Fibroblast of lung (primary cell): ENCODE measurements around the gene COLEC12. TPM values are rescaled to one million over a fixed set of nuclear protein-coding genes. Genes with fewer than 3 reads are reported as not detected.

Experiments used
- DNase-seq, 2 donors: peaks; one replicate each; pipeline versions ENCODE4 v3.0.0 to v3.0.0-alpha.2; 2010; ENCODE audit warnings: low read depth in 2 of 2
- H2AFZ ChIP-seq: 2 replicates; pipeline ENCODE4 v1.5.1; 2012; ENCODE audit warnings: low read length, control low read depth, inconsistent platforms
- H3K27ac ChIP-seq: 2 replicates; pipeline ENCODE4 v1.5.1; 2011; ENCODE audit warnings: low read length, control low read depth; ENCODE audit not compliant: insufficient read depth
- H3K27me3 ChIP-seq: 2 replicates; pipeline ENCODE4 v1.5.1; 2011; ENCODE audit warnings: mild to moderate bottlenecking, low read length; ENCODE audit not compliant: control insufficient read depth, insufficient read depth
- H3K36me3 ChIP-seq: 2 replicates; pipeline ENCODE4 v1.5.1; 2011; ENCODE audit warnings: low read length; ENCODE audit not compliant: control insufficient read depth, insufficient read depth
- H3K4me1 ChIP-seq: 2 replicates; pipeline ENCODE4 v1.5.1; 2011; ENCODE audit warnings: low read length; ENCODE audit not compliant: control insufficient read depth, insufficient read depth; ENCODE audit errors: extremely low read depth
- H3K4me2 ChIP-seq: 2 replicates; pipeline ENCODE4 v1.5.1; 2011; ENCODE audit warnings: low read length, control low read depth; ENCODE audit not compliant: insufficient read depth; ENCODE audit errors: extremely low read depth
- H3K4me3 ChIP-seq, 4 experiments: fragments of 200-600 bp in 1 of 4; sonication (generic) in 1 of 4; replicated peaks in 1 of 4; 2 replicates each; pipeline ENCODE4 v1.5.1; 2011 to 2016; ENCODE audit warnings: low read length in 4 of 4, low read depth in 3 of 4, mild to moderate bottlenecking in 3 of 4, control low read depth in 2 of 4, inconsistent platforms in 1 of 4, mixed read lengths in 1 of 4; ENCODE audit not compliant: insufficient read depth in 1 of 4; ENCODE audit errors: control extremely low read depth in 1 of 4
- H3K79me2 ChIP-seq: 2 replicates; pipeline ENCODE4 v1.5.1; 2012; ENCODE audit warnings: mild to moderate bottlenecking, low read length, inconsistent platforms; ENCODE audit not compliant: control insufficient read depth, insufficient read depth
- H3K9ac ChIP-seq: 2 replicates; pipeline ENCODE4 v1.5.1; 2011; ENCODE audit warnings: mild to moderate bottlenecking, low read length, control low read depth; ENCODE audit not compliant: insufficient read depth
- H3K9me3 ChIP-seq: 2 replicates; pipeline ENCODE4 v1.5.1; 2012; ENCODE audit warnings: low read depth, low read length; ENCODE audit not compliant: control insufficient read depth, insufficient read depth
- H4K20me1 ChIP-seq: 2 replicates; pipeline ENCODE4 v1.5.1; 2011; ENCODE audit warnings: low read length; ENCODE audit not compliant: control insufficient read depth, insufficient read depth; ENCODE audit errors: extremely low read depth
- EZH2 ChIP-seq: IDR thresholded peaks from 2 replicates; pipeline ENCODE4 v1.5.1; 2012; ENCODE audit warnings: low read length, control low read depth, mild to moderate bottlenecking; ENCODE audit errors: missing control alignments
- polyA plus RNA-seq, 2 donors: library from polyadenylated mRNA; depleted of rRNA in 1 of 2; stranded (reverse) in 1 of 2; unstranded in 1 of 2; fragments of >200 nt; gene quantifications; 2 replicates each; pipeline ENCODE4 v1.2.1, GENCODE V29; 2011 to 2012; ENCODE audit warnings: missing spikeins in 1 of 2
- total RNA-seq: library from RNA; depleted of rRNA; stranded (reverse); fragments of >200 nt; gene quantifications from 2 replicates; pipeline ENCODE4 v1.2.1, GENCODE V29; 2014
- TF ChIP-seq, protein P1 (sequence below), 2 donors: IDR thresholded peaks in 1 of 2; conservative IDR thresholded peaks in 1 of 2; 1 replicate in 1 of 2; 2 replicates in 1 of 2; pipeline ENCODE4 v1.5.1; 2011 to 2012; ENCODE audit warnings: low read length in 2 of 2, control low read depth in 1 of 2, inconsistent platforms in 1 of 2, low read depth in 1 of 2, mild to moderate bottlenecking in 1 of 2

Gene COLEC12
- total and polyA plus RNA-seq, 2 donors (not counting 1 experiment from before 2014, with no cell fraction given), result 20.0 to 24.8 TPM

DNA sequence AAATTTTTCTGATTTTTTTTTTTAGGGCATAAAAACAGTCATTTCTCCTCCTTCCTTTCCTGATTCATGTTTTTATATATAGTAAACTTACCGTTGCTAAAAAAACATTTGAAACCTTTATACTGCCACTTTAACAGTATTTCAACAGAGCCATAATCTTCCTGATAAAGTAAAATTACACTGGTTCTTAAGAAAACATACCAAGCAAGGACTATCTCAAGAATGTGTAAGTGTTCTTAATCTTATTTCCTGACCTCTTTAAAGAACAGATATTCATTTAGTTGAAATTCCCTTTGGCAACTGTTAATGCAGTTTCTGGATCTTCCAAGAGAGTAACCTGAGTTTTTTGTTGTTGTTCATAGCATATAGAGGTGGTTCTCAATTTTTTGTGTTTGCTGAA is 26.6 kb upstream of the COLEC12 start:
- H3K27me3 ChIP-seq, result no peaks in the 10 kb centered on the region
- H3K4me3 ChIP-seq, result no peak overlapping the region
- H4K20me1 ChIP-seq, result no peaks in the 10 kb centered on the region
- H3K79me2 ChIP-seq, result no peaks in the 10 kb centered on the region
- H3K9ac ChIP-seq, result no peak overlapping the region
- no peaks in the 10 kb centered on the region for H3K9me3 ChIP-seq
- H3K4me2 ChIP-seq, result no peak overlapping the region
- H3K27ac ChIP-seq, result no peak overlapping the region
- no peak overlapping the region for H2AFZ ChIP-seq
- peaks cover 4% of the 10 kb centered on the region for H3K4me1 ChIP-seq
- no peak for TF ChIP-seq EZH2
- TF ChIP-seq, protein P1, sequence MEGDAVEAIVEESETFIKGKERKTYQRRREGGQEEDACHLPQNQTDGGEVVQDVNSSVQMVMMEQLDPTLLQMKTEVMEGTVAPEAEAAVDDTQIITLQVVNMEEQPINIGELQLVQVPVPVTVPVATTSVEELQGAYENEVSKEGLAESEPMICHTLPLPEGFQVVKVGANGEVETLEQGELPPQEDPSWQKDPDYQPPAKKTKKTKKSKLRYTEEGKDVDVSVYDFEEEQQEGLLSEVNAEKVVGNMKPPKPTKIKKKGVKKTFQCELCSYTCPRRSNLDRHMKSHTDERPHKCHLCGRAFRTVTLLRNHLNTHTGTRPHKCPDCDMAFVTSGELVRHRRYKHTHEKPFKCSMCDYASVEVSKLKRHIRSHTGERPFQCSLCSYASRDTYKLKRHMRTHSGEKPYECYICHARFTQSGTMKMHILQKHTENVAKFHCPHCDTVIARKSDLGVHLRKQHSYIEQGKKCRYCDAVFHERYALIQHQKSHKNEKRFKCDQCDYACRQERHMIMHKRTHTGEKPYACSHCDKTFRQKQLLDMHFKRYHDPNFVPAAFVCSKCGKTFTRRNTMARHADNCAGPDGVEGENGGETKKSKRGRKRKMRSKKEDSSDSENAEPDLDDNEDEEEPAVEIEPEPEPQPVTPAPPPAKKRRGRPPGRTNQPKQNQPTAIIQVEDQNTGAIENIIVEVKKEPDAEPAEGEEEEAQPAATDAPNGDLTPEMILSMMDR (conservative IDR thresholded peaks at IDR 0.05 in 1 of 2, IDR thresholded peaks at IDR 0.05 in 1 of 2; ENCODE audit: low read depth in 1 of 2, low read length in 2 of 2), result no peak
- H3K36me3 ChIP-seq, result no peaks in the 10 kb centered on the region
- peak in 1 of 2 donors; percentile 55 for DNase-seq

DNA sequence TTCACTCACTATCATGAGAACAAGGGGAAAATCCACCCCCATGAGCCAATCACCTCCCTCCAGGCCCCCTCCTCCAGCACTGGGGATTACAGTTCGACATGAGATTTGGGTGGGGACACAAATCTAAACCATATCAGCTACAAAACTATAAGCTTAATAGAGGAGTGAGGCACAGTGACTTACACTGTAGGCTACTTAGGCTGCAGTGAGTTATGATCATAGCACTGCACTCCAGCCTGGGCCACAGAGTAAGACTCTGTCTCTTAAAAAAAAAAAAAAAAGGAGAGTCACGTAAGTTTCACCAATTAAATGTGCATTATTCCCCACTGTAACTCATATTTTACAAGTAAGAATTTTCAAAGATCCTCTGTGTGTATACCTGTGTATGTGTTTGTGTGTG is 26.2 kb upstream of the COLEC12 start:
- no peaks in the 10 kb centered on the region for H3K9me3 ChIP-seq
- TF ChIP-seq, protein P1 (conservative IDR thresholded peaks at IDR 0.05 in 1 of 2, IDR thresholded peaks at IDR 0.05 in 1 of 2; ENCODE audit: low read depth in 1 of 2, low read length in 2 of 2), result no peak
- no peak for TF ChIP-seq EZH2
- no peak overlapping the region for H2AFZ ChIP-seq
- no peak overlapping the region for H3K4me3 ChIP-seq
- DNase-seq, result no peak
- peaks cover 4% of the 10 kb centered on the region for H3K4me1 ChIP-seq
- no peaks in the 10 kb centered on the region for H3K79me2 ChIP-seq
- H4K20me1 ChIP-seq, result no peaks in the 10 kb centered on the region
- H3K4me2 ChIP-seq, result no peak overlapping the region
- no peaks in the 10 kb centered on the region for H3K36me3 ChIP-seq
- H3K27ac ChIP-seq, result no peak overlapping the region
- H3K27me3 ChIP-seq, result no peaks in the 10 kb centered on the region
- H3K9ac ChIP-seq, result no peak overlapping the region

DNA sequence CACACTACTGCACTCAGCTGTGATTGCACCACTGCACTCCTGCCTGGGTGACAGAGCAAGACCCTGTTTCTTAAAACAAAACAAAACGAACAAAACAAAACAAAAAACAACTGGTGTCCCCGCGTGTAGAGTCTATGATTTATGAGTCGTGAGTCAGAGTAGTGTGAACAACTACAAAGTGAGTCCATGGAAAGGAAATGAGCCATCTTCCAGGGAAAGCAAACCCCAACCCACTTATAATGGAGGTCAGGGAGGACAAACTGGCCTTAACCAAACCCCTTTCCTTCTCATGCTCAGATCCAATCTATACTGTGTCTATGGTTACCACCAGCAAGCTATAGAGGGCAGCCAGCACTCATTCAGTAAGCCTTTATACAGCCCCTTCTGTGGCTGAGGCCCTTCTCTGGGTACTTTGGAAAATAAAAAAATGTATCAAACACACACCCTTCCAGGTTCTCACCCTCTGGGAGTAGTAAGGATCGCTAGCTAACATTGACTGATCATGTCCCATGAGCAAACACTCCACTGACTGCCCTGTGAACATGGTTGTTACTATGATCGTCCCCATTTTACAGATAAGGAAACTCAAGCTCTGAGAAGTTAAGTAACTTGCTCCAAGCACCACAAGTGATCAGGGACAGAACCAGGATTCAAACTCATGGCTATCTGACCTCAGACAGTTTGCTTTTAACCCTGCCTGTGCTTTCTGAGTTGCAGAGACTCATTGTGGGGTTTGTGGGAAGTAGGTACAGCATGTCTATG is 24.7 kb upstream of the COLEC12 start:
- H2AFZ ChIP-seq, result no peak overlapping the region

More for the DNA sequence above, 24.7 kb upstream of the COLEC12 start:
- H3K9me3 ChIP-seq, result no peaks in the 10 kb centered on the region
- no peaks in the 10 kb centered on the region for H3K36me3 ChIP-seq
- no peaks in the 10 kb centered on the region for H3K79me2 ChIP-seq
- DNase-seq, result peak; percentile 55 to 83
- H3K4me2 ChIP-seq, result no peak overlapping the region
- no peak overlapping the region for H3K4me3 ChIP-seq
- H3K27me3 ChIP-seq, result no peaks in the 10 kb centered on the region
- TF ChIP-seq, protein P1 (conservative IDR thresholded peaks at IDR 0.05 in 1 of 2, IDR thresholded peaks at IDR 0.05 in 1 of 2; ENCODE audit: low read depth in 1 of 2, low read length in 2 of 2), result no peak
- no peak for TF ChIP-seq EZH2
- no peak overlapping the region for H3K9ac ChIP-seq
- H3K4me1 ChIP-seq, result peaks cover 4% of the 10 kb centered on the region
- H4K20me1 ChIP-seq, result no peaks in the 10 kb centered on the region
- H3K27ac ChIP-seq, result no peak overlapping the region
